NCI-H1105 (cell line): ENCODE measurements around the gene IL32.
"Not testable (repeated sequence)": the region's sequence is repeated elsewhere in the genome, so short reads cannot be mapped to it uniquely, and the experiment has no call there.

ENCODE experiments used
- DNase-seq: peaks from one replicate; lab custom pipeline; 2025; lab: John Stamatoyannopoulos, UW

The IL32 gene

GRCh38 chr16:3070608-3071111, 5.2 kb downstream of the IL32 start:
- DNase-seq, result no peak

GRCh38 chr16:3071655-3072054, 6.2 kb downstream of the IL32 start:
- DNase-seq, result no peak

- DNase-seq, result not testable (repeated sequence)
Observed at GRCh38 chr16:3072148-3072547, 6.7 kb downstream of the IL32 start.

GRCh38 chr16:3072576-3073263, 7.3 kb downstream of the IL32 start:
- DNase-seq, result not testable (repeated sequence)

- DNase-seq, result no peak
Observed at GRCh38 chr16:3073448-3073847, 8.0 kb downstream of the IL32 start.

GRCh38 chr16:3074860-3075522, 9.6 kb downstream of the IL32 start:
- DNase-seq, result no peak

- no peak for DNase-seq
Observed at GRCh38 chr16:3075523-3075915, 10.1 kb downstream of the IL32 start.

- DNase-seq, result not testable (repeated sequence)
Observed at GRCh38 chr16:3075946-3076345, 10.5 kb downstream of the IL32 start.

GRCh38 chr16:3076577-3076976, 11.1 kb downstream of the IL32 start:
- DNase-seq, result no peak

GRCh38 chr16:3080024-3080423, 14.6 kb downstream of the IL32 start:
- no peak for DNase-seq

GRCh38 chr16:3081957-3082356, 16.5 kb downstream of the IL32 start:
- not testable (repeated sequence) for DNase-seq

- DNase-seq, result not testable (repeated sequence)
Observed at GRCh38 chr16:3083408-3083807, 18.0 kb downstream of the IL32 start.

- DNase-seq, result no peak
Observed at GRCh38 chr16:3084491-3084890, 19.1 kb downstream of the IL32 start.

- no peak for DNase-seq
Observed at GRCh38 chr16:3084969-3085670, 19.7 kb downstream of the IL32 start.

GRCh38 chr16:3085868-3086595, 20.6 kb downstream of the IL32 start:
- no peak for DNase-seq

GRCh38 chr16:3086596-3087242, 21.3 kb downstream of the IL32 start:
- DNase-seq, result no peak

GRCh38 chr16:3087243-3088235, 22.1 kb downstream of the IL32 start:
- DNase-seq, result no peak

- no peak for DNase-seq
Observed at GRCh38 chr16:3088450-3088849, 23.0 kb downstream of the IL32 start.

GRCh38 chr16:3088925-3089716, 23.7 kb downstream of the IL32 start:
- no peak for DNase-seq
